Astrocyte of the hippocampus (primary cell): Measurements from ENCODE around the gene P2RY6.

Experiments used
- DNase-seq: peaks from one replicate; pipeline ENCODE4 v3.0.0; 2011; ENCODE audit warnings: low read depth, low spot score

The P2RY6 gene

GRCh38 chr11:73316422-73316821 lies 44.3 kb downstream of the P2RY6 start:
- no peak for DNase-seq

- DNase-seq, result peak; percentile 76
These were observed 45.2 kb downstream of the P2RY6 start for GRCh38 chr11:73317373-73317772.

GRCh38 chr11:73317803-73318202 lies 45.7 kb downstream of the P2RY6 start:
- DNase-seq, result no peak

- DNase-seq, result no peak
These were observed 46.4 kb downstream of the P2RY6 start for GRCh38 chr11:73318501-73319011.

- DNase-seq, result peak; percentile 66
These were observed 48.8 kb downstream of the P2RY6 start for GRCh38 chr11:73320763-73321603.

GRCh38 chr11:73321604-73322381 lies 49.7 kb downstream of the P2RY6 start:
- peak; percentile 80 for DNase-seq

- DNase-seq, result no peak
These were observed 50.5 kb downstream of the P2RY6 start for GRCh38 chr11:73322382-73323306.

GRCh38 chr11:73323464-73323863 lies 51.3 kb downstream of the P2RY6 start:
- peak; percentile 84 for DNase-seq

GRCh38 chr11:73324116-73324515 lies 52.0 kb downstream of the P2RY6 start:
- DNase-seq, result no peak

GRCh38 chr11:73324665-73325035 lies 52.5 kb downstream of the P2RY6 start:
- no peak for DNase-seq

GRCh38 chr11:73325036-73325981 lies 53.2 kb downstream of the P2RY6 start:
- DNase-seq, result no peak

GRCh38 chr11:73326929-73327811 lies 55.0 kb downstream of the P2RY6 start:
- DNase-seq, result no peak

- DNase-seq, result no peak
These were observed 55.8 kb downstream of the P2RY6 start for GRCh38 chr11:73327812-73328364.

GRCh38 chr11:73330569-73331093 lies 58.5 kb downstream of the P2RY6 start:
- DNase-seq, result peak; percentile 67

GRCh38 chr11:73331138-73331916 lies 59.2 kb downstream of the P2RY6 start:
- DNase-seq, result peak; percentile 79

- no peak for DNase-seq
These were observed 61.0 kb downstream of the P2RY6 start for GRCh38 chr11:73333173-73333572.

GRCh38 chr11:73333640-73334383 lies 61.7 kb downstream of the P2RY6 start:
- no peak for DNase-seq
